Stimulated activated CD4-positive, alpha-beta T cell treated with anti-CD3 and anti-CD28 coated beads, TNF-alpha, amount 100 ng/mL, for 24 hours (primary cell): ENCODE results near the gene SRSF12.
"Not testable (repeated sequence)": the region's sequence is repeated elsewhere in the genome, so short reads cannot be mapped to it uniquely, and the experiment has no call there.

ENCODE experiments used
- DNase-seq, 3 experiments: peaks; one replicate each; pipeline ENCODE4 v3.0.0-alpha.2; 2020; ENCODE audit warnings: low read depth in 3 of 3

Gene SRSF12

DNA sequence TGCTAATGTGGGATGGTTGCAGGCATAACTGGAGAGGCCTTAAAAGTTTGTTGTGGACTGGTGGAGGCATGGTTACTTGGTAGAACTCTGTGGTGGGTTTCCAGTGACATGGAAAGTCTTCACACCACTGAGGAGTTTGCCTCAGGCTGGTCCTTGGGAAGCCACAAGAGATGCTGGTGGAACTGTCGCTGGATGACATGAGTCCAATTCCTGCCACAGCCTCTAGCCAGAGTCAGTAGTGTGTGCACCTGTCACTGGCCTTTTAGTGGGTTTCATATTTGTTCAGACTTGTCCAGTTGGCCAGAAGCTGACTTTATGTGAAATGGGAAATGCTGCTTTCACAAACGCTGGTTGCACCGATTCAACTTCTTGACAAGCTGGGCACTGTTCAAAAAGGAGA, 13.7 kb upstream of the SRSF12 start:
- DNase-seq, result no peak

DNA sequence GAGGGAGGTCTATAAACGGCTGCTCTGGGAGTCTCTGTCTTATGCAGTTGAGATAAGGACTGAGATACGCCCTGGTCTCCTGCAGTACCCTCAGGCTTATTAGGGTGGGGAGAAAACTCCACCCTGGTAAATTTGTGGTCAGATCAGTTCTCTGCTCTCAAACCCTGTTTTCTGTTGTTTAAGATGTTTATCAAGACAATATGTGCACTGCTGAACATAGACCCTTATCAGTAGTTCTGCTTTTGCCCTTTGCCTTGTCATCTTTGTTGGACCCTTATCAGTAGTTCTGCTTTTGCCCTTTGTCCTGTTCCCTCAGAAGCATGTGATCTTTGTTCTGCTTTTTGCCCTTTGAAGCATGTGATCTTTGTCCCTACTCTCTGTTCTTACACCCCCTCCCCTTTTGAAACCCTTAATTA, 10.4 kb upstream of the SRSF12 start:
- DNase-seq, result not testable (repeated sequence)

DNA sequence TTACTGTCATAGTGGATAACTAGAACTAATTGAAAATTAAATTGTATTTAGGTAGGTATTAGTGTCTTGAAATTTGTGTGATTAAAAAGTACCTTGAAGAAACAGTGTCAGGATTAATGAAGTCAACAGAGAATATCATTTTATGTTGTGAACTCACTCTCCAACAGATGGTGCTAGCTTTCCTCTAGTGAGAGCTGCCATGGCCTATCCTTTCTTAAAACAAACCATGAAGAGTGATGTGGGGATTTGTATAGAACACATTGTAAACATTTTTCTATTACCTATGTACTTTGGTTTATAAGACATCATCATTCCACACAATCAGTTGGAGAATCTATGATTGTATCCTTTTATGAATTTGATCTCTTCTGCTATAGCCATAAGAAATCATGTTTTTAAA, 4.8 kb upstream of the SRSF12 start:
- no peak for DNase-seq

DNA sequence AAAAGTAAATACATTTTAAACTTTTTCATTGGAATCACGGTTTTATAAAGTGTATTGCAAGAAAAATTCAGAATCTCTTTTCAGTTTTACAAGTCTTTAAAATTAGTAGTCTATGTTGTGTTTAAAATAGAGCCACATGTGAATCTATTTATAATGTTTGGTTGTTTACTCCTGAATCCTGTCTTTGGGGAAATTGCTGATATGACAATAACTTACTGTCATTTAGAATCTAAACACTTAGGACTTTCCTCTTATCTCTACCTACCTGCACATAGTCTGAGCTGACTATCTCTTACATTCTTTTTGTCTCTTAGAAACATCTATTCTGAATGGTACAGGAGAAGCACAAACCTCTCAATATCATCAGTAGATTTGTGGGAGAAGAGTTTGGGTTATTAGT, 4.1 kb upstream of the SRSF12 start:
- DNase-seq, result no peak

DNA sequence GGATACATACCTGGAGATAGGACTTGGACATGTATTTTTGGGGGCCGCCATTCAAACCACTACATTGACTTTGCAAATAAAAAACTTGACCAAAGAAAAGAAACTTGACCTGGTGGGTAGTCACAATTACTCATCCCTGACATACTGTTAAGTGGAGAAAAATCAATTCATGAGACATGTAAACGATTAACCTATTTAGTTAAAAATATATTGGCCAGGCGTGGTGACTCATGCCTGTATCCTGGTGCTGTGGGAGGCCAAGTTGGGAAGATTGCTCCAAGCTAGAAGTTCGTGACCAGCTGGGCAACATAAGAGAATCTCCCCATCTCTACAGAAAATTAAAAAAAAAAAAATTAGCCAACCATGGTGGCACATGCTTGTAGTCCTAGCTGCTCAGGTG, 2.5 kb upstream of the SRSF12 start:
- no peak for DNase-seq

DNA sequence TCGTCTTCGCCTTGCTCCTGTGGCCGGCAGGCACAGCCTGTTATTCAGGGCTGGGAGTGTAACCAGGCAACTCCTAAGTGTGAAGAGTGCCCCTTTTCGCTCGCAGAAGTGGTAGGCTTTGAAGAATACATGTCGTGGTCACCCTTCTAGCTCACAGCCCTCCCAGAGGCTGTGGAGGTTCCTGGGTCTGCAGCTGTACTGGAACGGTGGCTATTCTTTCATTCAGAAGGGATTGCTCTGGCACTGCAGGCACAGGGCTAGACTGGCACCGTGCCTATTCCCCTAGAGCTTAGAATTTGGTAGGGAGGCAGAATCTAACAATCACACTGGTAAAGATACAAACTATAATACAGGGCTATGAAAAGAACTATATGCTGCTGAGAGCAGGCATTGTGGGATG, 1.1 kb upstream of the SRSF12 start:
- DNase-seq, result no peak

DNA sequence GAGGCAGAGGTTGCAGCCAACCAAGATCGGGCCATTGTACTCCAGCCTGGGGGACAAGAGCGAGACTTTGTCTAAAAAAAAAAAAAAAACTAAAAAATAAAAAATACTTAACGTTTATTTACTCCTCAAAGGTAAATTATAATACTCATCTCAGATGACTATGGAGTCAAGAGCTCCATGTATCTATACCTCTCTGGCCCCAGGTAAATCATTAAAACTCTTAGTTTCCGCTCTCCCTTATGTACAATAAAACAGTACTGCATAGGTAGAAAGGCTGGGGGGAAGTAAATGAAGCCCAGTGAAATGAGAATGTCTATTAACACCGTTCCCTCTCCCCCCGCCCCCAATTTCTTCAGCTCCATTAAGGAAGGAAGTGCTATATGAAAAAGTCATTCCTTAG, 1.2 kb downstream of the SRSF12 start:
- DNase-seq, result no peak

DNA sequence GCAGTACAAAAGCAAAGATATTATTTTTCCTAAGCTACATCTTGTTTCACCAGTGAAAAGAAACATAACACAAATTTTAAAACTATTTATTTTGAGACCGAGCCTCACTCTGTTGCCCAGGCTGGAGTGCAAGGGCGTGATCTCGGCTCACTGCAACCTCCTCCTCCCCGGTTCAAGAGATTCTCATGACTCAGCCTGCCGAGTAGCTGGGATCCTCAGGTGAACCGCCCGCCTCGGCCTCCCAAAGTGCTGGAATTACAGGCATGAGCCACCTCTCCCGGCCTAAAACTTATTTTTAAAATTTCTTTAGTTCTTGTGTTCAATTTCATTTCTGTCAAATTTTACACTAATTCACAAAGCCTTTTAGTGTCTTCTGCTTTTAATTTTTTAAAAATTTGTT, 5.9 kb downstream of the SRSF12 start:
- no peak for DNase-seq

DNA sequence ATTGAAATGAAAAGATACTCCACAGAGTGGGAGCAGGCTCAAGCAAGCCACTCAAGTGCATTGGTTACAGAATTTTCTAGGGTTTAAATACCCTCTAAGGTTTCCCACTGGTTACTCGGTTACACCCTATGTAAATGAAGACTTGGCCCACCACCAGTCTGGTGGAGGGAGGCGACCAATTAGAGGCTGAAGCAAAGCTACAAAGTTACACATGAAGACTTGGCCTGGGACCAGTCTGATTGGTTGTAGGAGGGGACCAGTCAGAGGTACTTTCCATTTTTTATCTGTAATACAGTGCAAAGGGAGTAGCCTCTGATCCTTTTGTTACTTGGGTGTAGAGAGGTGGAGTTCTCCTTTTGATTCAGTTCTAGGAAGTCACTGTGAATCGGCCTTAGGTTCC, 7.6 kb downstream of the SRSF12 start:
- DNase-seq, result no peak

DNA sequence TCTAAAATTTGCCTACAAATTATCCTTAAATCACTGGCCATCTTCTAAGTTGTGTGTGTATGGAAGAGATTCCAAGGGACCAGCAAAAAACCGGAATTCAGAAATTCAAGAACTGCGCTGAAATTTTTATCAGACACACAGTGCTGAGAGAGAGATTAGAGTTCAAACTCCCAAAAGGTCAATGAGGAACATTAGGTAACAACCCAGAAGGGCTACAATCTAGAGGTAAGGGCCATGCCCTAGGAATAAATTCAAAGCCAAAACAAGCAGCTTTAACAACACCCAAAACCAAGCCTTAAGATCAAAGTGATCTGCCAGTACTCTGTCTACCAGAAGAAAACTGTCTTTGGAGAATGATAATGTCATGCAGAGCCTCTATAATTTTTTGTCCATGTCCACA, 17.8 kb downstream of the SRSF12 start:
- DNase-seq, result no peak

DNA sequence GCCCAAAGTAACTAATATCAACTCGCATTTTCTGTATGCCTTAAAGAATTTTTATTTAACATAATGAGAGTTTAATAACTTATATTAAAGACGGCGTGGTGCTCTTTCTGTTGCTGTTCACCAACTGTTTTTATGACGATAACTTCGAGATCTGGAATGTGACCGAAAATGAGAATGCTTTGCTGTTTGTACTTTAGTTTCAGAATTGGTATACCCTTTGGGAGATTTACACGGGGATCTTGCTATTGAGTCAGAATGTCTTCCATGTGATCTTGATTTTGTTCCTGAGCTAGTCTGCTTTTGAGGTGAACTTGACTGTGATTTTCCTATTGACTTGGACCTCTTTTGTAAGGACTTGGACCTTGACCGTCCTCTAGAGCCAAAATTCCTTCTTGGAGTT, 19.4 kb downstream of the SRSF12 start:
- no peak for DNase-seq

DNA sequence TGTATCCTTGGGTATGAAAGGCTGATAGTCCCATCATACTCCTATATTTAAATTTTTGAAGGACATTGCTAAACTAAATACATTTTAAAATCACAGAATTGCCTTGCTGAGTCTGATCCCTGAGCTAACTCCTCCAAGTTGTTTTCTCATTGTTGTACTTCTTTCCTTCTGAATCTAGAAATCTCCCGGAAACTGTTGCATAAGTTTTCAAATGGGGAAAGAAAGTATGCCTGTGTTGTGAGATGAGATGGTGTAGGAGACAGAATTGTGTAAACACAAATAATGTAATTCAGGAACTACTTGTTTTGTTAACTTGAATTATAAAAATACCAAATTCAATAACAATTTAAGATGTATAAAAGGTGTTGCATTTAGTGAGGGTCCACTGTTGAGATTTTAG, 30.0 kb downstream of the SRSF12 start:
- DNase-seq, result no peak

DNA sequence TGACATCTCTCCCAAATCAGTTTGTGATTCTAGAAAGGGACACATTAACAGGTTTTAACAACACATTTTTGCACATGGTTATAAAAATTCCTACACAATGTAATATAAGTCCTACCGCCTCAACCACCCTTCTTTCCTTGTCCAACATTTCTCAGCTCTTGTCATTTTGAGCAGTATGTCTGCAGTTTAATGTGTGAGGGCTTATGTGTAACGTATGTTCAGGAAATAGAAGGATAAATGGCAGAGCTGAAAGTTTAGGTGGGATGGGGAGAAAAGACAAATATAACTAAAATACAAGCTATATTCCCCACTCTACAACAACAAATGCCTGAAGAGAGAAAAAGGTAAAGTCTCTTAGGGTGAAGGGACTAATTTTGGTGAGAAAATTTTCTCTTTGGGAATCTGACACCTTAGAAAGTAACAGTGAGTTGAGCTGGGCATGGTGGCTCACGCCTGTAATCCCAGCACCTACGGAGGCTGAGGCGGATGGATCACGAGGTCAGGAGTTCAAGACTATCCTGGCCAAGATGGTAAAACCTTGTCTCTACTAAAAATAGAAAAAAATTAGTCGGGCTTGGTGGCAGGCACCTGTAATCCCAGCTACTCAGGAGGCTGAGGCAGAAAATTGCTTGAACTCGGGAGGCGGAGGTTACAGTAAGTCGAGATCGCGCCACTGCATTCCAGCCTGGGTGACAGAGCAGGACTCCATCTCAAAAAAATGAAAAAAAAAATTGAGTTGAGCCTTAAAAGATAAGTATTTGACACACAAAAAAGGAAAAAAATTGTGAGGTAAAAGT, 32.3 kb downstream of the SRSF12 start:
- no peak for DNase-seq

DNA sequence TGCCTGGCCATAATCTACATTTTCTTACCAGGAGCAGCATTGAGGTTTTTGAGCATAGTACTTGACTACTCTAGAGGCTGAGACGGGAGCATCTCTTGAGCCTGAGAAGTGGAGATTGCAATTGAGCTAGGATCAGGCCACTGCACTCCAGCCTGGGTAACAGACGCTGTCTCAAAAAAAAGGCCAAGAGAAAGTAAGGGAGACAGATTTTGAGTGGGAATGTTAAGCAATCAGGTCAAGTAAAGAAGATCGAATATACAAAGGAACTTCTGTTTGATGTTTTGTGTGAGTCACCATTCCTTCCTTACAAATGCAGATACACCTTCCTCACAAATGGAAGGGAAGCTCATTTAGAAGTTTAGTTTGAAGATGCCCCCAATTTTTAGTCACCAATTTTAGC, 32.9 kb downstream of the SRSF12 start:
- no peak for DNase-seq

DNA sequence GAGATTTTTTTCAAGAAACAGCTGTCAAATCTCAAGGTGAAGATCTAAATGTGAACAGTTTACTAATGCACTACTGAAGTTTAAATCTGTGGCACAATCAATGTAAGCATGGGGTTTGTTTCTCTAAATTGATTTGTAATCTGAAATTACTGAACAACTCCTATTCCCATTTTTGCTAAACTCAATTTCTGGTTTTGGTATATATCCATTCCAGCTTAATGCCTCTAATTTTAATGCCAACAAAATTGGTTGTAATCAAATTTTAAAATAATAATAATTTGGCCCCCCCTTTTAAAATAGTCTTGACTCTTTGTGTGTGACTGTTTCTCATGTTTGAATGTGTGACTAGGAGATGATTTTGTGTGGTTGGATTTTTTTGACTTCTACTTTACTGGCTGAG, 33.3 kb downstream of the SRSF12 start:
- DNase-seq, result no peak

DNA sequence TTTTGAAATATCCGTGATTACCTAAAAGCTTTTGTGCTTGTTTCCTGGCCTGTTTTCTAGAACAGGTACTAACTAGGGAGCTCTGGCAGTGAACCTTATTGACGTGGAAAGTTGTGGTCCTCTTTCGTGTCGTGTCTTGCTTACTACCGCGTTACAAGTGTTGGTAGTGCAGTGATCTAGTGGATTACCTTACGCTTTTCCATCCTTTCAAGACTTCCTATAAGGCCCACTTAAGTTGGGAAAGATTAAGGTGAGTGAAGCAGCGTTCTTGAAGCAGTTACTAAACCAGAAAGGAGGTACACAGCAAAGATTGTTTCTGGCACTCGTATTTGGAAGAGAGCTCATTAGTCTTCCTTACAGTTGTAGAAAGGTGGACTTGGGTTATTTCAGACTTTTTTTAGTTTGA, 35.4 kb downstream of the SRSF12 start:
- no peak for DNase-seq

DNA sequence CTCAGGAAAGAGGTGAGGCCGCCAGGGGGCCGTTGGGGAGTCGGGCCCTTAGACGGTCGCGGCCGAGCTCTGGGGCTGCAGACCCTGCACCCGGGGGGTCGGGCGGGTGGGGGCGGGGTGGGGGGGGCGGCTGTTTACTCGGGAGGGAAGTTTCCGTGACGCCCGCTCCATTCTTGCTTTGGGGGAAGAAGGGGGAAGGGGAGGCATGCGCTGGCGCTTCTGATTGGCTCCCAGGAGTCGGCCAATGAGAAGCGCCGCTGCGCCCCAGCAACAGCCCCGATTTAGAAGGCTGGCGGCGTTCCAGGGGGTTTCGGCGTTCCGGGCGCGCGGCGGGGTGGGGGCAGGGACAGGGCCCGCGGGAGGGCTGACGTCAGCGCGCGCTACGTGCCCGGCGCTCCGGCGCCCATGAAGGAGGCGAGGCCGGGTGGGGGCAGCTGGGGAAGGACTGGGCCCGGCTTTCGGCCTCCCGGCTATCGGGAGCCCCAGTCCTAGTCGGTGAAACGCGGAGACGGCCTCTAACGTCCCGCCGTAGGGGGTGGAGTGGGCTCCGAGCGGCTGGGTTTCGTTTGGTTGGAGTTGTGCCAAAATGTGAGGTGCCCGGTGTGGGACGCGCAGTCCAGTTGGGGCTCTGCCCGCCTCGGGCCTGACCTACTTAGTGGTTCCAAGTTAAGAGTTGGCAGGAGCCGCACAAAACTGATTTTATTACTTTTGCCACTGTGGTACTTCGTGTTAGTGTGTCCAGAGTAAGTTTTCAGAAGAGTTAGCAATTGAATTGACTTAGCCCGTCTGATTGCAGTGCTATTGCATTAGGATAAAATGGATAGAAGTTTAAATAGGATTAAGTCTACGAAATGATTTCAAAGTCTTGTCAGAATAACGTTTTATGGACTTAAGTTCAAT, 36.2 kb downstream of the SRSF12 start:
- DNase-seq, result peak; percentile 96 to 99 (median 97)

DNA sequence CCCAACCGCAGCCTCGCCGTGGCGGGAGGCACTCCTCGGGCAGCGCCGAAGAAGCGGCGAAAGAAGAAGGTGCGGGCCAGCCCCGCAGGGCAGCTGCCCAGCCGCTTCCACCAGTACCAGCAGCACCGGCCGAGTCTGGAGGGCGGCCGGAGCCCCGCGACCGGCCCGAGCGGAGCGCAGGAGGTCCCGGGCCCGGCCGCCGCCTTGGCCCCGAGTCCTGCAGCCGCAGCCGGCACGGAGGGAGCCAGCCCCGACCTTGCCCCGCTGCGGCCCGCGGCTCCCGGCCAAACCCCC, 36.8 kb downstream of the SRSF12 start:
- no peak for DNase-seq

DNA sequence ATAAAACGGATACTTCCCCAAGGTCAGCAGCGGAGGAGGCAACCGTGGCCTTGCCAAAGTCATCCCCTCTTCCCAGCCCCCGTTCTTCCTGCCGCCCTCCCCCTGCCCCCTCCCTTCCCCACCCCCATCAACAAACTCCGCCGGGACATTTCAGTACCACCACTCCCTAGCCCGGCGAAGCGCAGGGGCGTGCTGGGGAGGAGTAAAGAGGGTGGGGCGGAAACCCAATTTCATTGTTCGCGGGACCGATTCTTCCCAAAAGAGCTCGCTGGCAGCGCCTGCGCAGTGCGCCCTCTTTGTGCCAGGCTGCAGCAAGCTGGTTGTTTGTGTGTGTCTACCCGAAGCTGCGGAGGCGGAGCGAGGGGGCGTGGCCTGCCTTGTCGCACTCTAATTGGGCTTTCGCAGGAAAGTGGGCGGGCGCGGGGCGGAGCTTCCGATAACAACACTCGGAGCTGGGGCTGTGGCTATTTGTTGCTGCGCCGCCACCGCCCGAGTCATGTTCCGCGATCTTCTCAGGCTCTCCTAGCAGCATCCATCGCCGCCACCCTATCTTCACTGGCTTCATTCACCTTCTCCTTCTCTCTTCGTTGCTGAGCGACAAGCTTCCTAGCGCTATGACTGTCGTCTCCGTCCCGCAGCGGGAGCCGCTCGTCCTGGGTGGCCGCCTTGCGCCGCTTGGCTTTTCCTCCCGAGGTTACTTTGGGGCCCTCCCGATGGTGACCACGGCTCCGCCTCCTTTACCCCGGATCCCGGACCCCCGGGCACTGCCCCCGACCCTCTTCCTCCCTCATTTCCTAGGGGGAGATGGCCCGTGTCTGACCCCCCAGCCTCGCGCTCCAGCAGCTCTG, 37.4 kb downstream of the SRSF12 start, which contains the start of gene PNRC1:
Gene PNRC1 (plus strand): TSS at position 471 of the 848 bp plus-strand sequence. CDS start 144 bp downstream, at position 615.
- DNase-seq, result peak; percentile 100

DNA sequence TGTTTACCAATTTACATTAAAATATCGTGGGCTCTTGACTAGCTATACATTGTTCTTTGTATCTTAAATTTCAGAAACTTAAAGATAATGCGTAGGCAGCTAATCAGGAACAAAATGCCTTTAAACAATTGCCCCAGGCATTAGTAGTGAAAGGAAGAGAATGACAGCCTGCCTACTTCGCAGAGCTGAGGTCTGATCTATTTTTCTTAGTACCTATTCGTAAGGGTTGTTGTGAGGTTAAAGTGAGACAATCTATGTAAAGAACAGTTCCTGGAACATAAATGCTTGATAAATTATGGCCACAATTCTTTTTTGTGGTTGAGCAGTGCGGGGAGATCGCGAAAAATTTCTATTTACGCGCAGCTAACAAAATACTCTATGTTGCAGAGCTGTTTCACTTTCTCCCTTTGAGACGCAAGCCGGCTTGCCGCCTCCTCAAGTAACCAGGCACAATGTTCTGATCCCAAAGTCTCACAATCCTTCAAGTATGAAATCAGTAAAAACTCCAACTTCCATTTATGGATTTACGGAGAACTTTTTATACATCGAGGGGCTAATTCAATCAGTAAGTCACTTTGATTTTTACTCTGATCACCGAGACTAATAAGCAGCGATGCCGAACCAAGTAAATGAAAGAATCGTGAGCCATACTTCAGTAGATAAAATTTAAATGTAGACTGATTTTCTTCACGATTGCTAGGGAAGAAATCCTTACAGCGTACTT, 38.2 kb downstream of the SRSF12 start:
- DNase-seq, result peak in 2 of 3 experiments; percentile 22 to 24

DNA sequence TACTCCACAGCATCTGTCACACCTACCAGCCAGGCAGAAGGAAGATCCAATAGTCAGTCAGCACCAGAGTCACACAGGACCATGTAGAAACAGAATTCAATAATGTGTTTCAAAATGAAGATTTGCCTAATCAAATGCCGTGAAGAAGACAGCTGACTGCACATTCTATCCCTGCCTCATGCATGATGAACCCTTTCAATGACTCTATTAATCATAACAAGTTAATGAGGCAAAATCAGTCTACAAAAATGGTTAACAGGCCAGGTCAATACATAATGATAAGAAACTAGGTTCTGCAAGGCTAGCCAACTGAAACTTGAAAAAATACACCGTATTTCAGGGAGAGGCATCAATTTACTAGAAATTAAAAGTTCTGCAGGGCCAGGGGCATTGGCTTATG, 44.0 kb downstream of the SRSF12 start:
- no peak for DNase-seq
